HL-60 (cell line): Measurements from ENCODE around the gene RAB8B.

Experiments
- DNase-seq, 2 experiments: peaks; one replicate each; pipeline ENCODE4 v3.0.0-alpha.2; 2010 to 2020; ENCODE audit warnings: low read depth in 1 of 2, low spot score in 1 of 2
- H3K27ac ChIP-seq: fragments of 250-450 bp; sonication (Bioruptor Pico); replicated peaks from 2 replicates; pipeline ENCODE4 v1.5.1; 2020; ENCODE audit warnings: mild to moderate bottlenecking, moderate library complexity
- H3K27me3 ChIP-seq: fragments of 250-450 bp; sonication (Bioruptor Pico); 2 replicates; pipeline ENCODE4 v1.5.1; 2021; ENCODE audit warnings: mild to moderate bottlenecking, moderate library complexity; ENCODE audit not compliant: insufficient read depth, poor library complexity, severe bottlenecking
- H3K4me3 ChIP-seq: replicated peaks from 2 replicates; pipeline ENCODE4 v1.5.1; 2011; ENCODE audit warnings: mild to moderate bottlenecking, control low read depth, low read length; ENCODE audit not compliant: insufficient read depth
- CTCF ChIP-seq: IDR thresholded peaks from one replicate; pipeline ENCODE4 v1.5.1; 2011; ENCODE audit warnings: low read length, control low read depth, inconsistent platforms; ENCODE audit not compliant: insufficient read depth
- GABPA ChIP-seq: IDR thresholded peaks from 2 replicates; pipeline ENCODE4 v1.6.1; 2012; ENCODE audit warnings: low read depth
- POLR2AphosphoS5 ChIP-seq: IDR thresholded peaks from 2 replicates; pipeline ENCODE4 v1.6.1; 2012; ENCODE audit warnings: low read depth
- SPI1 ChIP-seq: IDR thresholded peaks from 2 replicates; pipeline ENCODE4 v1.6.1; 2012; ENCODE audit warnings: low read depth, mild to moderate bottlenecking, borderline replicate concordance
- TF ChIP-seq, protein P1 (sequence below): IDR thresholded peaks from 2 replicates; pipeline ENCODE4 v1.6.1; 2012; ENCODE audit warnings: low read depth; ENCODE audit not compliant: insufficient replicate concordance

RAB8B gene

DNA sequence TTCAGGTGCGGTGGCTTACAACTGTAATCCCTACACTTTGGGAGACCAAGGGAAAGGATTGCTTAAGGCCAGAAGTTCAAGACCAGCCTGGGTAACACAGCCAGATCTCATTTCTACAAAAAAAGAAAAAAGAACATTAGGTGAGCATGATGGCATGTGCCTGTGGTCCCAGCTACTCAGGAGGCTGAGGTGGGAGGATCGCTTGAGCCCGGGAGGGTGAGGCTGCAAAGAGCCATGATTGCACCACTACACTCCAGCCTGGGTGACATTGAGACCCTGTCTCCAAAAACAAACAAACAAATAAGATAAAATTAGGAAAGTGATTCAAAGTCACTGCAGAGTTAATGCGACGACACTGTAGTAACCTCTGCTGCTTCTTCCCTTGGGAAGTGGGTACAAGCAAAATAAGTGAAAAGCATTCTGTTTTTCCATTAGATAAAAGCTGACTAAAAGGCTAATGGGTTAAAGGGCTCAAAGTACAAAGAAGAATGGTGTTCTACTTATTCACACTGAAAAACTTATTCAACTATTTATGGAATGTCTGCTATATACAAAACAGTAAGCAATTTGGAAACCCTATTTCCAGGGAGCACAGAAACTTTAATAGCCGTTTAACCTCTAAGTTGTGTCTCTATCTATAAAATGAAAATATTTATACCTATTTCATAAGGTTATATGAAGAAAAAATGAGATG is 24.1 kb upstream of the RAB8B start:
- TF ChIP-seq CTCF (no peak), SPI1 (no peak), GABPA (no peak), POLR2AphosphoS5 (no peak)
- TF ChIP-seq, protein P1, sequence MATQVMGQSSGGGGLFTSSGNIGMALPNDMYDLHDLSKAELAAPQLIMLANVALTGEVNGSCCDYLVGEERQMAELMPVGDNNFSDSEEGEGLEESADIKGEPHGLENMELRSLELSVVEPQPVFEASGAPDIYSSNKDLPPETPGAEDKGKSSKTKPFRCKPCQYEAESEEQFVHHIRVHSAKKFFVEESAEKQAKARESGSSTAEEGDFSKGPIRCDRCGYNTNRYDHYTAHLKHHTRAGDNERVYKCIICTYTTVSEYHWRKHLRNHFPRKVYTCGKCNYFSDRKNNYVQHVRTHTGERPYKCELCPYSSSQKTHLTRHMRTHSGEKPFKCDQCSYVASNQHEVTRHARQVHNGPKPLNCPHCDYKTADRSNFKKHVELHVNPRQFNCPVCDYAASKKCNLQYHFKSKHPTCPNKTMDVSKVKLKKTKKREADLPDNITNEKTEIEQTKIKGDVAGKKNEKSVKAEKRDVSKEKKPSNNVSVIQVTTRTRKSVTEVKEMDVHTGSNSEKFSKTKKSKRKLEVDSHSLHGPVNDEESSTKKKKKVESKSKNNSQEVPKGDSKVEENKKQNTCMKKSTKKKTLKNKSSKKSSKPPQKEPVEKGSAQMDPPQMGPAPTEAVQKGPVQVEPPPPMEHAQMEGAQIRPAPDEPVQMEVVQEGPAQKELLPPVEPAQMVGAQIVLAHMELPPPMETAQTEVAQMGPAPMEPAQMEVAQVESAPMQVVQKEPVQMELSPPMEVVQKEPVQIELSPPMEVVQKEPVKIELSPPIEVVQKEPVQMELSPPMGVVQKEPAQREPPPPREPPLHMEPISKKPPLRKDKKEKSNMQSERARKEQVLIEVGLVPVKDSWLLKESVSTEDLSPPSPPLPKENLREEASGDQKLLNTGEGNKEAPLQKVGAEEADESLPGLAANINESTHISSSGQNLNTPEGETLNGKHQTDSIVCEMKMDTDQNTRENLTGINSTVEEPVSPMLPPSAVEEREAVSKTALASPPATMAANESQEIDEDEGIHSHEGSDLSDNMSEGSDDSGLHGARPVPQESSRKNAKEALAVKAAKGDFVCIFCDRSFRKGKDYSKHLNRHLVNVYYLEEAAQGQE, result no peak
- Histone ChIP-seq H3K27me3 (no peaks in the 10 kb centered on the region), H3K4me3 (no peak overlapping the region), H3K27ac (no peak overlapping the region)
- no peak for DNase-seq

- Histone ChIP-seq H3K4me3 (no peak overlapping the region), H3K27me3 (no peaks in the 10 kb centered on the region), H3K27ac (no peak overlapping the region)
- DNase-seq, result peak in 1 of 2 experiments; percentile 62
- no peak for TF ChIP-seq SPI1
- TF ChIP-seq, protein P1, result no peak
- TF ChIP-seq CTCF, result no peak
- TF ChIP-seq GABPA, result no peak
- TF ChIP-seq POLR2AphosphoS5, result no peak
Measured at GRCh38 chr15:63166219-63166618, 23.2 kb upstream of the RAB8B start.

GRCh38 chr15:63169788-63170187 is 19.6 kb upstream of the RAB8B start:
- Histone ChIP-seq H3K4me3 (no peak overlapping the region), H3K27ac (no peak overlapping the region), H3K27me3 (no peaks in the 10 kb centered on the region)
- no peak for DNase-seq
- TF ChIP-seq GABPA (no peak), POLR2AphosphoS5 (no peak), CTCF (no peak), SPI1 (no peak)
- TF ChIP-seq, protein P1, result no peak
